SK-N-MC (cell line): Measurements from ENCODE around the gene DYDC2.

Experiments used
- DNase-seq: peaks from one replicate; pipeline ENCODE4 v3.0.0-alpha.2; 2011; ENCODE audit warnings: low read depth, low spot score
- H3K27ac ChIP-seq: fragments of 200-600 bp; sonication (generic); 2 replicates; pipeline ENCODE4 v1.5.1; 2016; ENCODE audit warnings: mixed run types
- H3K36me3 ChIP-seq: fragments of 200-600 bp; sonication (generic); 2 replicates; pipeline ENCODE4 v1.6.1; 2017; ENCODE audit warnings: antibody characterized with exemption, low read length, mixed read lengths; ENCODE audit not compliant: insufficient read depth
- H3K4me3 ChIP-seq: fragments of 200-600 bp; sonication (generic); 2 replicates; pipeline ENCODE4 v1.5.1; 2016
- H3K9ac ChIP-seq: fragments of 200-600 bp; sonication (generic); 2 replicates; pipeline ENCODE4 v1.8.0; 2017; ENCODE audit warnings: mixed run types, mixed read lengths; ENCODE audit not compliant: insufficient read length
- H3K9me3 ChIP-seq: fragments of 200-600 bp; sonication (generic); 2 replicates; pipeline ENCODE4 v1.6.1; 2017; ENCODE audit warnings: low read depth, mild to moderate bottlenecking, antibody characterized with exemption, low read length, moderate library complexity, mixed read lengths
- EZH2 ChIP-seq: fragments of 200-600 bp; sonication (generic); IDR thresholded peaks from one replicate; pipeline ENCODE4 v1.6.1; 2017; ENCODE audit warnings: antibody characterized with exemption
- FOXP2 ChIP-seq: optimal IDR thresholded peaks from 2 replicates; pipeline ENCODE3; 2011; ENCODE audit warnings: mild to moderate bottlenecking, moderate library complexity; ENCODE audit not compliant: insufficient read depth; ENCODE audit errors: extremely low read length, control extremely low read depth
- POLR2AphosphoS5 ChIP-seq: IDR thresholded peaks from 2 replicates; pipeline ENCODE4 v1.6.1; 2012; ENCODE audit warnings: mild to moderate bottlenecking, low read depth, low read length, borderline replicate concordance

DYDC2 gene

DNA sequence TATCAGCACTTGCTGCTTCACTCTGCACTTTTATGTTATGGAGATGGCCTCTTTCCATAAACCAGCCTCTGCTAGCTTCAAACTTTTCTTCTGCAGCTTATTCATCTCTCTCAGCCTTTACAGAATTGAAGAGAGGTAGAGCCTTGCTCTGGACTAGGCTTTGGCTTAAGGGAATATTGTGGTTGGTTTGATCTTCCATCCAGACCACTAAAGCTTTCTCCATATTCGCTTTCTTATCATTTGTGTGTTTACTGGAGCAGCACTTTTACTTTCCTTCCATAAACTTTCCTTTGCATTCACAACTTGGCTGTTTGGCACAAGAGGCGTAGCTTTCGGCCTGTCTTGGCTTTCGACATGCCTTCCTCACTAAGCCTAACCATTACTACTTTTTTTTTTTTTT lies 23.6 kb downstream of the DYDC2 start:
- Histone ChIP-seq H3K9ac (no peak overlapping the region), H3K4me3 (no peak overlapping the region), H3K9me3 (no peaks in the 10 kb centered on the region), H3K27ac (no peak overlapping the region), H3K36me3 (no peaks in the 10 kb centered on the region)
- DNase-seq = no peak
- TF ChIP-seq POLR2AphosphoS5 (no peak), EZH2 (no peak), FOXP2 (no peak)

- peak overlapping the region; percentile 43; the same call in 1 of the 2 replicates for H3K4me3 ChIP-seq
- DNase-seq = no peak
These were observed 26.4 kb downstream of the DYDC2 start for GRCh38 chr10:80382989-80383388.

DNA sequence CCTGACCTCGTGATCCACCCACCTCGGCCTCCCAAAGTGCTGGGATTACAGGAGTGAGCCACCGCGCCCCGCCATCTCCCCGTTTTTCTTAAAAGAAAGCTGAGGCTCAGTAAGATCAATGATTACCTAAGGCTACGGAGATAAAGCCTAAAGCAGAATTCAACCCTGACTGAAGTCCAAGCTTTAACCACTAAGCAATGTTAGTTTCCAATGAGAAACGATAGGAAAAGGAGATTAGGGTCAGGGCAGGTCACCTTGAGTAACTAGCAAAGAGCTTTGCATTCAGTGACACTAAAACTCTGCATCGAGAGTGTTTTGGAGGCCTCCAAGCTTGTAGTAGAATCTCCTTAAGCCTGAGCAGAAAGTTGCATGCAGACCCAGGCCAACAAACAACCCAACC lies 34.2 kb downstream of the DYDC2 start:
- DNase-seq = no peak
- no peaks in the 10 kb centered on the region for H3K36me3 ChIP-seq
- H3K4me3 ChIP-seq = no peak overlapping the region
- H3K9me3 ChIP-seq = no peaks in the 10 kb centered on the region
- no peak for TF ChIP-seq EZH2
- TF ChIP-seq POLR2AphosphoS5 = no peak
- TF ChIP-seq FOXP2 = no peak
- no peak overlapping the region for H3K9ac ChIP-seq
- H3K27ac ChIP-seq = no peak overlapping the region

More at GRCh38 chr10:80382989-80383388, 26.4 kb downstream of the DYDC2 start:
- Histone ChIP-seq H3K9me3 (no peaks in the 10 kb centered on the region), H3K36me3 (no peaks in the 10 kb centered on the region), H3K27ac (no peak overlapping the region), H3K9ac (no peak overlapping the region)
- no peak for TF ChIP-seq FOXP2
- no peak for TF ChIP-seq POLR2AphosphoS5
- TF ChIP-seq EZH2 = no peak

- no peaks in the 10 kb centered on the region for H3K9me3 ChIP-seq
- no peaks in the 10 kb centered on the region for H3K36me3 ChIP-seq
- TF ChIP-seq POLR2AphosphoS5 (no peak), FOXP2 (no peak), EZH2 (no peak)
- no peak for DNase-seq
- no peak overlapping the region for H3K4me3 ChIP-seq
- H3K27ac ChIP-seq = no peak overlapping the region
- H3K9ac ChIP-seq = no peak overlapping the region
These were observed 35.7 kb downstream of the DYDC2 start for GRCh38 chr10:80392250-80392649.

- DNase-seq = no peak
- Histone ChIP-seq H3K27ac (no peak overlapping the region), H3K9me3 (no peaks in the 10 kb centered on the region), H3K9ac (no peak overlapping the region), H3K4me3 (no peak overlapping the region), H3K36me3 (no peaks in the 10 kb centered on the region)
- TF ChIP-seq EZH2 (no peak), FOXP2 (no peak), POLR2AphosphoS5 (no peak)
These were observed 37.9 kb downstream of the DYDC2 start for GRCh38 chr10:80394358-80394916.

- Histone ChIP-seq H3K36me3 (no peaks in the 10 kb centered on the region), H3K4me3 (no peak overlapping the region), H3K9ac (no peak overlapping the region), H3K9me3 (no peaks in the 10 kb centered on the region), H3K27ac (no peak overlapping the region)
- TF ChIP-seq FOXP2 (no peak), EZH2 (no peak), POLR2AphosphoS5 (no peak)
- DNase-seq = no peak
These were observed 40.4 kb downstream of the DYDC2 start for GRCh38 chr10:80397014-80397413.

GRCh38 chr10:80400136-80400804 lies 43.7 kb downstream of the DYDC2 start:
- Histone ChIP-seq H3K4me3 (no peak overlapping the region), H3K27ac (no peak overlapping the region), H3K9ac (no peak overlapping the region), H3K36me3 (no peaks in the 10 kb centered on the region), H3K9me3 (no peaks in the 10 kb centered on the region)
- TF ChIP-seq POLR2AphosphoS5 (no peak), FOXP2 (no peak), EZH2 (no peak)
- no peak for DNase-seq

DNA sequence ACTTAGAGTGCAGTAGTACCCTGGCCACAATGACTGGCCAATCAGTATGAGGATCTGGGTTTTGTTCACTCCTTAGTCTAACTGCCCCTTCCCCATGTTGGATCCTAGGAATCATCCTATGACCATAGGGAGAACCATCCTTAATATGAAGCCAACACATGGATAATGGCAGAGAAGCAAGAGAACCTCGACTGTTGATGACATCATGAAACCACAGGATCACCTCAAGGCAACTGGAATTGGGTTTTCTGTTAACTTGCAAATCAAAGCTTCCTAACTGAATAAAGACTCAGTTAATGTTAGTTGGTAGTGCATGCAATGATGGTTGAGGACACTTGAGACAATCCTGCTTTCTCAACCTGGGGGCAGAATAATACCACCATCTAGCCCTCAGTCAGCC lies 48.5 kb downstream of the DYDC2 start:
- no peaks in the 10 kb centered on the region for H3K9me3 ChIP-seq
- H3K36me3 ChIP-seq = no peaks in the 10 kb centered on the region
- H3K9ac ChIP-seq = no peak overlapping the region
- no peak for DNase-seq
- no peak overlapping the region for H3K27ac ChIP-seq
- no peak overlapping the region for H3K4me3 ChIP-seq
- TF ChIP-seq EZH2 (no peak), FOXP2 (no peak), POLR2AphosphoS5 (no peak)
